ENCODE measurements around the gene APLP1. TPM values are rescaled to one million over a fixed set of nuclear protein-coding genes. Genes with fewer than 3 reads are reported as not detected.

Gene APLP1
- total RNA-seq, 1 donor from 2014 or later: 2.0 TPM

Other genes with a start within 250 kb of the APLP1 start
- 96.5 and 109 TPM in 2 replicates for gene RBM42, start 239.5 kb upstream of the APLP1 start, total RNA-seq
- 0.80 and 1.3 TPM in 2 replicates for gene ETV2, start 226.8 kb upstream of the APLP1 start, total RNA-seq
- gene COX6B1, start 220.3 kb upstream of the APLP1 start, total RNA-seq: 489 and 495 TPM in 2 replicates
- gene UPK1A, start 202.1 kb upstream of the APLP1 start, total RNA-seq: 0.48 and 0.50 TPM in 2 replicates
- 55.9 and 57.1 TPM in 2 replicates for gene ZBTB32, start 164.0 kb upstream of the APLP1 start, total RNA-seq
- 60.0 and 62.6 TPM in 2 replicates for gene KMT2B, start 150.6 kb upstream of the APLP1 start, total RNA-seq
- 31.2 and 35.2 TPM in 2 replicates for gene IGFLR1, start 126.1 kb upstream of the APLP1 start, total RNA-seq
- gene U2AF1L4, start 123.2 kb upstream of the APLP1 start, total RNA-seq: 24.0 and 24.5 TPM in 2 replicates
- gene PSENEN, start 122.9 kb upstream of the APLP1 start, total RNA-seq: 42.0 and 45.5 TPM in 2 replicates
- 10.8 and 15.2 TPM in 2 replicates for gene LIN37, start 120.0 kb upstream of the APLP1 start, total RNA-seq
- gene HSPB6, start 111.5 kb upstream of the APLP1 start, total RNA-seq: not detected in 2 replicates
- gene PROSER3, start 110.4 kb upstream of the APLP1 start, total RNA-seq: 50.4 and 51.1 TPM in 2 replicates
- gene ARHGAP33, start 93.0 kb upstream of the APLP1 start, total RNA-seq: 67.1 and 72.6 TPM in 2 replicates
- not detected in 2 replicates for gene PRODH2, start 55.7 kb upstream of the APLP1 start, total RNA-seq
- not detected in 2 replicates for gene NPHS1, start 16.1 kb upstream of the APLP1 start, total RNA-seq
- 0.20 and 0.25 TPM in 2 replicates for gene KIRREL2, start 11.7 kb upstream of the APLP1 start, total RNA-seq
- 42.7 and 43.0 TPM in 2 replicates for gene NFKBID, start 32.0 kb downstream of the APLP1 start, total RNA-seq
- gene HCST, start 34.0 kb downstream of the APLP1 start, total RNA-seq: 93.1 and 96.2 TPM in 2 replicates
- 0.52 TPM in 1 of 2 replicates, not detected in the other for gene TYROBP, start 39.7 kb downstream of the APLP1 start, total RNA-seq
- 9.7 and 11.4 TPM in 2 replicates for gene LRFN3, start 67.8 kb downstream of the APLP1 start, total RNA-seq
- 16.1 and 16.7 TPM in 2 replicates for gene SDHAF1, start 126.6 kb downstream of the APLP1 start, total RNA-seq
- gene SYNE4, start 140.2 kb downstream of the APLP1 start, total RNA-seq: 2.6 and 2.7 TPM in 2 replicates
- 34.6 and 39.2 TPM in 2 replicates for gene ALKBH6, start 145.6 kb downstream of the APLP1 start, total RNA-seq
- 3.0 and 5.1 TPM in 2 replicates for gene CLIP3, start 164.3 kb downstream of the APLP1 start, total RNA-seq
- 4.1 and 4.4 TPM in 2 replicates for gene THAP8, start 185.7 kb downstream of the APLP1 start, total RNA-seq
- 32.6 and 32.8 TPM in 2 replicates for gene WDR62, start 186.3 kb downstream of the APLP1 start, total RNA-seq
- gene OVOL3, start 242.6 kb downstream of the APLP1 start, total RNA-seq: not detected in 2 replicates
- gene POLR2I, start 246.3 kb downstream of the APLP1 start, total RNA-seq: 50.0 and 58.2 TPM in 2 replicates
- gene TBCB, start 246.9 kb downstream of the APLP1 start, total RNA-seq: 184 and 185 TPM in 2 replicates

All from T-helper 2 cell treated with Interferon-gamma antibody and Interleukin-4, amounts not matched to agents 100 ng/mL and 5 ng/mL, for 36 hours (primary cell).